Tibial artery (tissue), 4 donors: ENCODE results near the gene PDLIM5.
"Not testable (repeated sequence)": the region's sequence is repeated elsewhere in the genome, so short reads cannot be mapped to it uniquely, and the experiment has no call there.

Experiments used
- DNase-seq, 2 donors: peaks; one replicate each; pipeline ENCODE4 v3.0.0-alpha.2; 2019
- H3K27ac ChIP-seq, 2 donors: fragments of 200-600 bp; sonication (generic) in 1 of 2; 1 replicate in 1 of 2; 2 replicates in 1 of 2; pipeline ENCODE4 v1.5.1; 2018 to 2019; ENCODE audit warnings: mild to moderate bottlenecking in 1 of 2
- H3K27me3 ChIP-seq, 2 donors: fragments of 200-600 bp; sonication (generic) in 1 of 2; one replicate each; pipeline versions ENCODE4 v1.5.1 to v1.6.0; 2016 to 2019
- H3K36me3 ChIP-seq, 3 donors: fragments of 200-600 bp; sonication (generic) in 2 of 3; one replicate each; pipeline ENCODE4 v1.5.1; 2016 to 2019; ENCODE audit warnings: mild to moderate bottlenecking in 2 of 3
- H3K4me1 ChIP-seq, 4 donors: fragments of 200-600 bp; sonication (generic) in 2 of 4; 1 replicate in 3 of 4; 2 replicates in 1 of 4; pipeline ENCODE4 v1.5.1; 2016 to 2019
- H3K4me3 ChIP-seq, 2 donors: fragments of 200-600 bp; sonication (generic) in 1 of 2; 1 replicate in 1 of 2; 2 replicates in 1 of 2; pipeline ENCODE4 v1.5.1; 2018 to 2019; ENCODE audit warnings: mild to moderate bottlenecking in 2 of 2
- H3K9me3 ChIP-seq, 3 donors: fragments of 200-600 bp; sonication (generic) in 1 of 3; one replicate each; pipeline ENCODE4 v1.5.1; 2016 to 2019
- CTCF ChIP-seq, 2 experiments: fragments of 200-600 bp in 1 of 2; fragments of 450-650 bp in 1 of 2; IDR thresholded peaks; one replicate each; pipeline ENCODE4 v1.5.1; 2017 to 2019; ENCODE audit warnings: antibody characterized with exemption in 2 of 2, mild to moderate bottlenecking in 1 of 2, moderate library complexity in 1 of 2
- intact Hi-C: fragments of 100-400 bp; cut with DNase I; formaldehyde crosslinking; loops from one replicate; pipeline ENCODE4 v1.15.0; 2023; ENCODE audit warnings: low total_unique reads

The PDLIM5 gene

GRCh38 chr4:94507281-94507680 is 55.5 kb downstream of the PDLIM5 start:
- H3K4me1 ChIP-seq: peaks cover 5 to 95% (median 71%) of the 10 kb centered on the region in 4 donors
- TF ChIP-seq CTCF (IDR thresholded peaks at IDR 0.05): no peak
- DNase-seq: no peak
- no peaks in the 10 kb centered on the region for H3K27me3 ChIP-seq
- no peak overlapping the region for H3K4me3 ChIP-seq
- no peaks in the 10 kb centered on the region for H3K36me3 ChIP-seq
- H3K27ac ChIP-seq: peak overlapping the region; percentile 71 to 76
- H3K9me3 ChIP-seq: no peaks in the 10 kb centered on the region
- intact Hi-C loops: loop anchor here (10.0 kb wide), 1 partner anchor 52 kb away; the partner anchor contains the start of gene PDLIM5

GRCh38 chr4:94507708-94508107 is 56.0 kb downstream of the PDLIM5 start:
- DNase-seq: peak; percentile 82 to 91
- H3K4me1 ChIP-seq: peaks cover 5 to 90% (median 67%) of the 10 kb centered on the region in 4 donors

DNA sequence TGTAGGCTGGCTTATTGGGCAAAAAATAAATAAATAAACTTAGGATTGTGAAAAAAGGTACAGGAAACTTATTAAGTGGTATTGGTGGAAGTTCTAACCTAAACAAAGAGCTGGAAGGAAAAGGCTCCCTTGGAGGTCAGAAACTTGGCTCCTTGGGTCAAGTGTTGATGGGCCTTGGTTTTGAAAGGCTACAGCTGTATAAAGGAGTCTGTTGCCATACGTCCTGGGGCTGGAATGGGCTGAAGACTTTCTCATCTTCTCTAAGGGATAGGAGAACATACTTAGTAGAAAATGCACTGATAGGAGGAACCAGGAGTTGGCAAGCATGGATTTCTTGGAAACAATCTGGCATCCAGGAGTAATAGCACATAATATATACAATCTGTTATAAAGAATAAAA is 56.6 kb downstream of the PDLIM5 start:
- intact Hi-C loops: loop anchor here (10.0 kb wide), 1 partner anchor 53 kb away; the partner anchor contains the start of gene PDLIM5
- Histone ChIP-seq H3K4me3 (peak overlapping the region in 1 of 2 donors; percentile 4), H3K4me1 (peaks cover 5 to 85% (median 65%) of the 10 kb centered on the region in 4 donors), H3K27ac (peak overlapping the region; percentile 68 to 76), H3K36me3 (no peaks in the 10 kb centered on the region), H3K9me3 (no peaks in the 10 kb centered on the region), H3K27me3 (no peaks in the 10 kb centered on the region)
- no peak for DNase-seq
- no peak for TF ChIP-seq CTCF (IDR thresholded peaks at IDR 0.05)

More at GRCh38 chr4:94507708-94508107, 56.0 kb downstream of the PDLIM5 start:
- no peak overlapping the region for H3K4me3 ChIP-seq
- H3K27ac ChIP-seq: peak overlapping the region; percentile 71 to 76
- H3K9me3 ChIP-seq: no peaks in the 10 kb centered on the region
- no peak for TF ChIP-seq CTCF (IDR thresholded peaks at IDR 0.05)
- intact Hi-C loops: loop anchor here (10.0 kb wide), 1 partner anchor 53 kb away; the partner anchor contains the start of gene PDLIM5
- no peaks in the 10 kb centered on the region for H3K27me3 ChIP-seq
- no peaks in the 10 kb centered on the region for H3K36me3 ChIP-seq

- intact Hi-C loops: loop anchor here (10.0 kb wide), 1 partner anchor 54 kb away; the partner anchor contains the start of gene PDLIM5
- no peaks in the 10 kb centered on the region for H3K27me3 ChIP-seq
- no peak overlapping the region for H3K4me3 ChIP-seq
- no peak for DNase-seq
- no peaks in the 10 kb centered on the region for H3K9me3 ChIP-seq
- H3K27ac ChIP-seq: peak overlapping the region; percentile 68 to 76
- no peak for TF ChIP-seq CTCF (IDR thresholded peaks at IDR 0.05)
- H3K4me1 ChIP-seq: peaks cover 5 to 80% (median 62%) of the 10 kb centered on the region in 4 donors
- H3K36me3 ChIP-seq: no peaks in the 10 kb centered on the region
These were observed 57.1 kb downstream of the PDLIM5 start for GRCh38 chr4:94508806-94509205.

GRCh38 chr4:94511591-94511990 is 59.8 kb downstream of the PDLIM5 start:
- Histone ChIP-seq H3K4me1 (peaks cover 5 to 78% (median 51%) of the 10 kb centered on the region in 4 donors), H3K9me3 (no peaks in the 10 kb centered on the region), H3K27me3 (no peaks in the 10 kb centered on the region), H3K4me3 (no peak overlapping the region), H3K36me3 (no peaks in the 10 kb centered on the region), H3K27ac (peak overlapping the region in 1 of 2 donors; percentile 6)
- intact Hi-C loops: no loop called here
- TF ChIP-seq CTCF (IDR thresholded peaks at IDR 0.05): no peak
- no peak for DNase-seq

DNA sequence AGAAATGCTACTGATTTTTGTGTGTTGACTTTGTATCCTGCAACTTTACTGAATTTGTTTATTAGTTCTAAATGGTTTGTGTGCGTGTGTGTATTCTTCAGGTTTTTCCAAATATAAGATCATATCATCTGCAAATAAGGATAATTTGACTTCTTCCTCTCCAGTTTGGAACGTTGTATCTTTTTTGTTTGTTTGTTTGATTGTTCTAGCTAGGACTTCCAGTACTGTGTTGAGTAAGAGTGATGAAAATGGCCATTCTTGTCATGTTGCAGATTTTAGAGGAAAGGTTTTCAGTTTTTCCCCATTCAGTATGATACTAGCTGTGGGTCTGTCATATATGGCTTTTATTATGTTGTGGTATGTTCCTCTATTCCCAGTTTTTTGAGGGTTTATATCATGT is 61.8 kb downstream of the PDLIM5 start:
- H3K4me3 ChIP-seq, DNase-seq, intact Hi-C loops, H3K27me3 ChIP-seq, H3K36me3 ChIP-seq, H3K9me3 ChIP-seq: not testable (repeated sequence)
- H3K4me1 ChIP-seq: peaks cover 0 to 78% (median 44%) of the 10 kb centered on the region in 4 donors
- peak overlapping the region; percentile 20 to 77 for H3K27ac ChIP-seq
